KBM-7 (cell line): ENCODE measurements around the gene TAF4.

Experiments used
- DNase-seq: peaks from one replicate; pipeline ENCODE4 v3.0.0-alpha.2; 2015
- in situ Hi-C: fragments of 300-500 bp; cut with MboI; formaldehyde crosslinking; loops from 2 replicates; pipeline ENCODE4 v1.14.3; 2020; ENCODE audit warnings: low sequenced_read_pairs, low pct_unique_long_range_greater_than_20kb, mixed read lengths

TAF4 gene

GRCh38 chr20:61931476-61932198 is 134.0 kb downstream of the TAF4 start:
- in situ Hi-C loops, result no loop called here
- no peak for DNase-seq

GRCh38 chr20:61930776-61931475 is 134.8 kb downstream of the TAF4 start:
- in situ Hi-C loops, result no loop called here
- no peak for DNase-seq

- no peak for DNase-seq
- in situ Hi-C loops, result no loop called here
These were observed 135.6 kb downstream of the TAF4 start for GRCh38 chr20:61929971-61930666.

GRCh38 chr20:61929561-61929960 is 136.1 kb downstream of the TAF4 start:
- in situ Hi-C loops, result no loop called here
- DNase-seq, result no peak

- DNase-seq, result no peak
These were observed 137.7 kb downstream of the TAF4 start for GRCh38 chr20:61927826-61928541.

GRCh38 chr20:61927193-61927825 is 138.4 kb downstream of the TAF4 start:
- in situ Hi-C loops, result no loop called here
- DNase-seq, result no peak

More at GRCh38 chr20:61927826-61928541, 137.7 kb downstream of the TAF4 start:
- in situ Hi-C loops, result no loop called here

- in situ Hi-C loops, result no loop called here
- no peak for DNase-seq
These were observed 138.9 kb downstream of the TAF4 start for GRCh38 chr20:61926796-61927192.

- in situ Hi-C loops, result no loop called here
- DNase-seq, result no peak
These were observed 139.4 kb downstream of the TAF4 start for GRCh38 chr20:61926253-61926613.

- no peak for DNase-seq
- in situ Hi-C loops, result no loop called here
These were observed 140.0 kb downstream of the TAF4 start for GRCh38 chr20:61925555-61926252.

GRCh38 chr20:61924858-61925554 is 140.7 kb downstream of the TAF4 start:
- in situ Hi-C loops, result no loop called here
- DNase-seq, result no peak
